SIG-M5 treated with dmso at 0.1 percent for 504 hours (cell line): ENCODE results near the gene TUBA4A.
"Not testable (repeated sequence)": the region's sequence is repeated elsewhere in the genome, so short reads cannot be mapped to it uniquely, and the experiment has no call there.

Experiments used
- DNase-seq: peaks from one replicate; lab custom pipeline; 2025; ENCODE audit not compliant: unreplicated experiment; lab: John Stamatoyannopoulos, UW

Gene TUBA4A

GRCh38 chr2:219214141-219214540, 39.6 kb downstream of the TUBA4A start:
- DNase-seq: no peak

GRCh38 chr2:219213486-219214071, 40.1 kb downstream of the TUBA4A start:
- no peak for DNase-seq

- no peak for DNase-seq
These were observed 40.7 kb downstream of the TUBA4A start for GRCh38 chr2:219213026-219213415.

GRCh38 chr2:219210886-219211362, 42.8 kb downstream of the TUBA4A start:
- DNase-seq: no peak

GRCh38 chr2:219210196-219210885, 43.4 kb downstream of the TUBA4A start:
- DNase-seq: no peak

- DNase-seq: no peak
These were observed 44.2 kb downstream of the TUBA4A start for GRCh38 chr2:219209236-219210195.

GRCh38 chr2:219207884-219208740, 45.6 kb downstream of the TUBA4A start:
- no peak for DNase-seq

- no peak for DNase-seq
These were observed 46.4 kb downstream of the TUBA4A start for GRCh38 chr2:219207134-219207883.

GRCh38 chr2:219206328-219207133, 47.2 kb downstream of the TUBA4A start, which contains the start of gene ZFAND2B:
Gene ZFAND2B, plus strand, starts transcription at chr2:219206782. Its CDS starts 206 bp downstream, at chr2:219206988.
- DNase-seq: peak; percentile 95

- DNase-seq: no peak
These were observed 47.8 kb downstream of the TUBA4A start for GRCh38 chr2:219205981-219206327.

- DNase-seq: no peak
These were observed 48.6 kb downstream of the TUBA4A start for GRCh38 chr2:219205165-219205538.

- DNase-seq: no peak
These were observed 49.1 kb downstream of the TUBA4A start for GRCh38 chr2:219204425-219205164.

GRCh38 chr2:219201331-219201730, 52.4 kb downstream of the TUBA4A start:
- not testable (repeated sequence) for DNase-seq

GRCh38 chr2:219200502-219201326, 53.0 kb downstream of the TUBA4A start:
- not testable (repeated sequence) for DNase-seq
